Activated CD8-positive, alpha-beta memory T cell treated with anti-CD3 and anti-CD28 coated beads, Interleukin-2, amount 50 U/mL, for 48 hours (primary cell): ENCODE data around the gene RGS19.

Source experiments
- DNase-seq: peaks from one replicate; pipeline ENCODE4 v3.0.0-alpha.2; 2020

Gene RGS19

GRCh38 chr20:64032706-64033624 is 46.4 kb downstream of the RGS19 start:
- DNase-seq, result no peak

GRCh38 chr20:64031822-64032314 is 47.5 kb downstream of the RGS19 start:
- no peak for DNase-seq

GRCh38 chr20:64030371-64031134 is 48.8 kb downstream of the RGS19 start:
- DNase-seq, result no peak

- no peak for DNase-seq
Observed at GRCh38 chr20:64029293-64030117, 49.8 kb downstream of the RGS19 start.

GRCh38 chr20:64027981-64028685 is 51.2 kb downstream of the RGS19 start:
- no peak for DNase-seq

- no peak for DNase-seq
Observed at GRCh38 chr20:64025826-64026412, 53.4 kb downstream of the RGS19 start.

- DNase-seq, result no peak
Observed at GRCh38 chr20:64025101-64025825, 54.1 kb downstream of the RGS19 start.

- no peak for DNase-seq
Observed at GRCh38 chr20:64024141-64024990, 55.0 kb downstream of the RGS19 start.

- DNase-seq, result no peak
Observed at GRCh38 chr20:64023361-64024140, 55.8 kb downstream of the RGS19 start.
